Measurements from ENCODE around the gene RNF150.
"Not testable (repeated sequence)": the region's sequence is repeated elsewhere in the genome, so short reads cannot be mapped to it uniquely, and the experiment has no call there.

Gene RNF150

GRCh38 chr4:141133146-141133998 is at the start of gene RNF150:
RNF150 (minus strand) TSS chr4:141133469.
- DNase-seq (ENCODE audit: low read depth, low spot score), result no peak

- DNase-seq (ENCODE audit: low read depth, low spot score), result no peak
These were observed 47.9 kb upstream of the RNF150 start for GRCh38 chr4:141180991-141181761.

- no peak for DNase-seq (ENCODE audit: low read depth, low spot score)
These were observed 46.5 kb upstream of the RNF150 start for GRCh38 chr4:141179474-141180373.

- DNase-seq (ENCODE audit: low read depth, low spot score), result no peak
These were observed 43.9 kb upstream of the RNF150 start for GRCh38 chr4:141177171-141177570.

GRCh38 chr4:141174457-141174856 is 41.2 kb upstream of the RNF150 start:
- no peak for DNase-seq (ENCODE audit: low read depth, low spot score)

- DNase-seq (ENCODE audit: low read depth, low spot score), result no peak
These were observed 37.4 kb upstream of the RNF150 start for GRCh38 chr4:141170671-141171070.

GRCh38 chr4:141169391-141169790 is 36.1 kb upstream of the RNF150 start:
- DNase-seq (ENCODE audit: low read depth, low spot score), result no peak

- not testable (repeated sequence) for DNase-seq (ENCODE audit: low read depth, low spot score)
These were observed 31.7 kb upstream of the RNF150 start for GRCh38 chr4:141165001-141165400.

GRCh38 chr4:141159027-141159426 is 25.8 kb upstream of the RNF150 start:
- no peak for DNase-seq (ENCODE audit: low read depth, low spot score)

GRCh38 chr4:141158219-141158618 is 24.9 kb upstream of the RNF150 start:
- DNase-seq (ENCODE audit: low read depth, low spot score), result no peak

- no peak for DNase-seq (ENCODE audit: low read depth, low spot score)
These were observed 22.3 kb upstream of the RNF150 start for GRCh38 chr4:141155586-141155985.

GRCh38 chr4:141154725-141155124 is 21.5 kb upstream of the RNF150 start:
- DNase-seq (ENCODE audit: low read depth, low spot score), result no peak

GRCh38 chr4:141153751-141154510 is 20.7 kb upstream of the RNF150 start:
- DNase-seq (ENCODE audit: low read depth, low spot score), result no peak

GRCh38 chr4:141144207-141144606 is 10.9 kb upstream of the RNF150 start:
- no peak for DNase-seq (ENCODE audit: low read depth, low spot score)

- no peak for DNase-seq (ENCODE audit: low read depth, low spot score)
These were observed 9.2 kb upstream of the RNF150 start for GRCh38 chr4:141142423-141142822.

GRCh38 chr4:141140391-141141200 is 7.3 kb upstream of the RNF150 start:
- no peak for DNase-seq (ENCODE audit: low read depth, low spot score)

- DNase-seq (ENCODE audit: low read depth, low spot score), result no peak
These were observed 1.0 kb upstream of the RNF150 start for GRCh38 chr4:141133999-141134995.

GRCh38 chr4:141132709-141133145 is 542 bp downstream of the RNF150 start:
- DNase-seq (ENCODE audit: low read depth, low spot score), result no peak
